Large intestine (tissue), 3 donors: ENCODE results near the gene NEBL. TPM values are rescaled to one million over a fixed set of nuclear protein-coding genes. Genes with fewer than 3 reads are reported as not detected.

Experiments used
- DNase-seq, 2 donors: peaks; one replicate each; pipeline versions ENCODE4 v3.0.0 to v3.0.0-alpha.2; 2013
- H3K27ac ChIP-seq: one replicate; pipeline ENCODE4 v1.5.1; 2013; ENCODE audit warnings: low read length
- H3K27me3 ChIP-seq: 2 replicates; pipeline ENCODE4 v1.6.1; 2013; ENCODE audit warnings: low read length; ENCODE audit not compliant: control insufficient read depth, insufficient read depth
- H3K36me3 ChIP-seq: 2 replicates; pipeline ENCODE4 v1.6.1; 2013; ENCODE audit warnings: low read length; ENCODE audit not compliant: control insufficient read depth, insufficient read depth
- H3K4me1 ChIP-seq: one replicate; pipeline ENCODE4 v1.6.1; 2013; ENCODE audit warnings: low read length; ENCODE audit not compliant: control insufficient read depth, insufficient read depth
- H3K4me3 ChIP-seq: one replicate; pipeline ENCODE4 v1.5.1; 2013; ENCODE audit warnings: low read length
- H3K9me3 ChIP-seq: one replicate; pipeline ENCODE4 v1.6.1; 2013; ENCODE audit warnings: mild to moderate bottlenecking, low read depth, low read length, moderate library complexity; ENCODE audit not compliant: control insufficient read depth
- WGBS: methylation state at CpG from one replicate; pipeline ENCODE4 v1.1.5; 2013; ENCODE audit warnings: low lambda C conversion rate; ENCODE audit not compliant: insufficient coverage; 5-methylcytosine and 5-hydroxymethylcytosine counted together
- polyA plus RNA-seq: library from polyadenylated mRNA; unstranded; fragments of 120-200 nt; gene quantifications from one replicate; pipeline ENCODE4 v1.2.1, GENCODE V29; 2013

Gene NEBL
- polyA plus RNA-seq, 1 donor, result 3.3 TPM

- Histone ChIP-seq H3K27ac (no peak overlapping the region), H3K4me3 (no peak overlapping the region), H3K27me3 (no peaks in the 10 kb centered on the region), H3K36me3 (no peaks in the 10 kb centered on the region), H3K9me3 (no peaks in the 10 kb centered on the region), H3K4me1 (no peaks in the 10 kb centered on the region)
- DNase-seq, result no peak
- 80% methylated on average over 2 of the region's 2 CpGs for WGBS
These were observed 136.7 kb downstream of the NEBL start for GRCh38 chr10:20760460-20760859.

- H3K36me3 ChIP-seq, result no peaks in the 10 kb centered on the region
- H3K27me3 ChIP-seq, result no peaks in the 10 kb centered on the region
- H3K27ac ChIP-seq, result no peak overlapping the region
- no CpG with 5 or more reads among the region's 2 CpGs for WGBS
- no peak overlapping the region for H3K4me3 ChIP-seq
- no peak for DNase-seq
- peaks cover 5% of the 10 kb centered on the region for H3K9me3 ChIP-seq
- no peaks in the 10 kb centered on the region for H3K4me1 ChIP-seq
These were observed 148.6 kb downstream of the NEBL start for GRCh38 chr10:20748551-20748950.

GRCh38 chr10:20747782-20748181 lies 149.3 kb downstream of the NEBL start:
- Histone ChIP-seq H3K9me3 (peaks cover 5% of the 10 kb centered on the region), H3K27ac (no peak overlapping the region), H3K4me3 (no peak overlapping the region), H3K4me1 (no peaks in the 10 kb centered on the region), H3K27me3 (no peaks in the 10 kb centered on the region), H3K36me3 (no peaks in the 10 kb centered on the region)
- no peak for DNase-seq

GRCh38 chr10:20746856-20747255 lies 150.3 kb downstream of the NEBL start:
- DNase-seq, result no peak
- H3K9me3 ChIP-seq, result peaks cover 5% of the 10 kb centered on the region
- H3K27me3 ChIP-seq, result no peaks in the 10 kb centered on the region
- no peak overlapping the region for H3K27ac ChIP-seq
- 61% methylated on average over 2 of the region's 7 CpGs for WGBS
- no peaks in the 10 kb centered on the region for H3K36me3 ChIP-seq
- no peak overlapping the region for H3K4me3 ChIP-seq
- H3K4me1 ChIP-seq, result no peaks in the 10 kb centered on the region

GRCh38 chr10:20745556-20746375 lies 151.3 kb downstream of the NEBL start:
- no peak overlapping the region for H3K4me3 ChIP-seq
- H3K9me3 ChIP-seq, result peaks cover under 1% of the 10 kb centered on the region
- H3K27me3 ChIP-seq, result no peaks in the 10 kb centered on the region
- H3K36me3 ChIP-seq, result no peaks in the 10 kb centered on the region
- no peaks in the 10 kb centered on the region for H3K4me1 ChIP-seq
- no peak for DNase-seq
- WGBS, result no CpG with 5 or more reads among the region's 7 CpGs
- no peak overlapping the region for H3K27ac ChIP-seq

- DNase-seq, result no peak
- Histone ChIP-seq H3K27ac (no peak overlapping the region), H3K27me3 (no peaks in the 10 kb centered on the region), H3K9me3 (no peaks in the 10 kb centered on the region), H3K4me3 (no peak overlapping the region), H3K4me1 (no peaks in the 10 kb centered on the region), H3K36me3 (no peaks in the 10 kb centered on the region)
- 100% methylated on average over 3 of the region's 5 CpGs for WGBS
These were observed 152.3 kb downstream of the NEBL start for GRCh38 chr10:20744821-20745220.

- Histone ChIP-seq H3K4me1 (no peaks in the 10 kb centered on the region), H3K4me3 (no peak overlapping the region), H3K36me3 (no peaks in the 10 kb centered on the region), H3K27me3 (no peaks in the 10 kb centered on the region), H3K9me3 (no peaks in the 10 kb centered on the region), H3K27ac (no peak overlapping the region)
- 42% methylated on average over 4 of the region's 5 CpGs for WGBS
- DNase-seq, result no peak
These were observed 153.2 kb downstream of the NEBL start for GRCh38 chr10:20743942-20744341.

- Histone ChIP-seq H3K27ac (no peak overlapping the region), H3K4me1 (no peaks in the 10 kb centered on the region), H3K9me3 (no peaks in the 10 kb centered on the region), H3K27me3 (no peaks in the 10 kb centered on the region), H3K36me3 (no peaks in the 10 kb centered on the region), H3K4me3 (no peak overlapping the region)
- WGBS, result no CpG with 5 or more reads among the region's 4 CpGs
- no peak for DNase-seq
These were observed 154.2 kb downstream of the NEBL start for GRCh38 chr10:20742737-20743541.

GRCh38 chr10:20740120-20740519 lies 157.0 kb downstream of the NEBL start:
- no peak overlapping the region for H3K4me3 ChIP-seq
- H3K27ac ChIP-seq, result no peak overlapping the region
- H3K9me3 ChIP-seq, result no peaks in the 10 kb centered on the region
- no peak for DNase-seq
- H3K36me3 ChIP-seq, result no peaks in the 10 kb centered on the region
- no CpG with 5 or more reads among the region's 6 CpGs for WGBS
- H3K27me3 ChIP-seq, result no peaks in the 10 kb centered on the region
- H3K4me1 ChIP-seq, result no peaks in the 10 kb centered on the region

- DNase-seq, result no peak
- Histone ChIP-seq H3K4me1 (no peaks in the 10 kb centered on the region), H3K36me3 (no peaks in the 10 kb centered on the region), H3K27ac (no peak overlapping the region), H3K27me3 (no peaks in the 10 kb centered on the region), H3K4me3 (no peak overlapping the region), H3K9me3 (no peaks in the 10 kb centered on the region)
- no CpG with 5 or more reads among the region's 6 CpGs for WGBS
These were observed 160.0 kb downstream of the NEBL start for GRCh38 chr10:20737107-20737506.
